ENCODE measurements around the gene SPACDR. TPM values are rescaled to one million over a fixed set of nuclear protein-coding genes. Genes with fewer than 3 reads are reported as not detected.

SPACDR gene
- total and polyA plus RNA-seq, 9 of the 15 experiments (the other 6 are each of a cell fraction or from before 2014, with no cell fraction given), result 0.07 to 0.55 (median 0.14) TPM; not detected in 1

DNA sequence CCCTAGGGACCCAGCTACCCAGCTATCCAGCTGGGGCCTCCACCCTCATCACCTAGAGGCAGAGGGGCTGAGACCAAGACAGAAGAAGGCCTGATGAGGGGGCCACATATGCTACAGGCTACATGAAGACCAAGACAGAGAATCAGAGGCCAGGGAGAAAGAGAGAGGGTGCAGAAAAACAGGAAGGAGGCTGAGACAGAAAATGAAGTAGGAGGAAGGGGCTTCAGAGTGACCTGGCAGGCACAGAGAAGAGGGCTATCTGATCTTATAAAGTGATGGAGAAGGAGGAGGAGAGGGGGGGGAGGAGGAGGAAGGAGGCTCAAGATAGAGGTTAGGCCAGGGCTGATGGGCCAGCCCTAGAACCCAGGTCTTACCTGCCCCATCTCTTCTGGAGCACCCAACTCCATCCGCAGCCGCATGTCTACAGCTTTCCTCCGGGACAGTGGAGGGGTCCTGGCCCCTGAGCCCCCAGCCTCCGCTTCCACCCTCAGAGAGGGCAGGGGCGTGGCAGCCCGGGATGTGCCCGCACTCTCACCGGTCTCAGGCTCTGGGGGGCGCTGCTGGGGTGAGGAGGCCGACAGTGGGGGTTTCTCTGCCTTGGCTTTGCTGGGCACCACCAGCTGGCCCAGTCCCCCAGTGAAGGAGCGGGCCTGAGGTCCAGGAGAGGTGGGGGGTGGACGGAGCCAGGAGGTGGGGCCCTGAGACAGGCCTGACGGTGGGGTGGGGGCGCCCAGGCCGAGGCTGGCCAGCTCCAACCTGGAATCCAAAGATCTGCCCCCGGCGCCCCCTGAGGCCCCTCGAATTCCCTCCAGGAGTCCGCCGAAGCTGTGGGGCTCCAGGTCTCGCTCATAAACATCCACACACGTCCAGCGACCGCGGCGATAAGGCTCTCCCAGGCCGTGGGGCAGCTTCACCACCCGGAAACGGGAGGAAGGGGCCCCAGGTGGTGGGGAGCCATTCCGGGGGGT is 13.1 kb upstream of the SPACDR start (continued):
- TF ChIP-seq, protein P1, sequence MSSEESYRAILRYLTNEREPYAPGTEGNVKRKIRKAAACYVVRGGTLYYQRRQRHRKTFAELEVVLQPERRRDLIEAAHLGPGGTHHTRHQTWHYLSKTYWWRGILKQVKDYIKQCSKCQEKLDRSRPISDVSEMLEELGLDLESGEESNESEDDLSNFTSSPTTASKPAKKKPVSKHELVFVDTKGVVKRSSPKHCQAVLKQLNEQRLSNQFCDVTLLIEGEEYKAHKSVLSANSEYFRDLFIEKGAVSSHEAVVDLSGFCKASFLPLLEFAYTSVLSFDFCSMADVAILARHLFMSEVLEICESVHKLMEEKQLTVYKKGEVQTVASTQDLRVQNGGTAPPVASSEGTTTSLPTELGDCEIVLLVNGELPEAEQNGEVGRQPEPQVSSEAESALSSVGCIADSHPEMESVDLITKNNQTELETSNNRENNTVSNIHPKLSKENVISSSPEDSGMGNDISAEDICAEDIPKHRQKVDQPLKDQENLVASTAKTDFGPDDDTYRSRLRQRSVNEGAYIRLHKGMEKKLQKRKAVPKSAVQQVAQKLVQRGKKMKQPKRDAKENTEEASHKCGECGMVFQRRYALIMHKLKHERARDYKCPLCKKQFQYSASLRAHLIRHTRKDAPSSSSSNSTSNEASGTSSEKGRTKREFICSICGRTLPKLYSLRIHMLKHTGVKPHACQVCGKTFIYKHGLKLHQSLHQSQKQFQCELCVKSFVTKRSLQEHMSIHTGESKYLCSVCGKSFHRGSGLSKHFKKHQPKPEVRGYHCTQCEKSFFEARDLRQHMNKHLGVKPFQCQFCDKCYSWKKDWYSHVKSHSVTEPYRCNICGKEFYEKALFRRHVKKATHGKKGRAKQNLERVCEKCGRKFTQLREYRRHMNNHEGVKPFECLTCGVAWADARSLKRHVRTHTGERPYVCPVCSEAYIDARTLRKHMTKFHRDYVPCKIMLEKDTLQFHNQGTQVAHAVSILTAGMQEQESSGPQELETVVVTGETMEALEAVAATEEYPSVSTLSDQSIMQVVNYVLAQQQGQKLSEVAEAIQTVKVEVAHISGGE (CRISPR knock-in tag; IDR thresholded peaks at IDR 0.05), result no peak
- TF ChIP-seq MTF1 (CRISPR knock-in tag; IDR thresholded peaks at IDR 0.05; ENCODE audit: borderline replicate concordance) (no peak), TAF9B (IDR thresholded peaks at IDR 0.05; ENCODE audit: partially characterized antibody) (no peak), PCBP1 (IDR thresholded peaks at IDR 0.05; ENCODE audit: low read depth, low read length, poor library complexity, severe bottlenecking) (peak; percentile 27), ZBTB7A (IDR thresholded peaks at IDR 0.05; ENCODE audit: borderline replicate concordance, control insufficient read depth, low read depth, low read length) (0 out of 2 replicates have a peak, but pooled peaks have one; percentile 48), RNF2 (IDR thresholded peaks at IDR 0.05) (no peak), HCFC1 (IDR thresholded peaks at IDR 0.05; ENCODE audit: low read depth, low read length) (no peak), BDP1 (IDR thresholded peaks at IDR 0.05; ENCODE audit: insufficient read depth, insufficient read length) (no peak), CREM (IDR thresholded peaks at IDR 0.05; ENCODE audit: low read depth) (no peak), STAG1 (CRISPR knock-in tag; IDR thresholded peaks at IDR 0.05; ENCODE audit: borderline replicate concordance) (0 out of 2 replicates have a peak, but pooled peaks have one; percentile 24)
- TF ChIP-seq, protein P2, sequence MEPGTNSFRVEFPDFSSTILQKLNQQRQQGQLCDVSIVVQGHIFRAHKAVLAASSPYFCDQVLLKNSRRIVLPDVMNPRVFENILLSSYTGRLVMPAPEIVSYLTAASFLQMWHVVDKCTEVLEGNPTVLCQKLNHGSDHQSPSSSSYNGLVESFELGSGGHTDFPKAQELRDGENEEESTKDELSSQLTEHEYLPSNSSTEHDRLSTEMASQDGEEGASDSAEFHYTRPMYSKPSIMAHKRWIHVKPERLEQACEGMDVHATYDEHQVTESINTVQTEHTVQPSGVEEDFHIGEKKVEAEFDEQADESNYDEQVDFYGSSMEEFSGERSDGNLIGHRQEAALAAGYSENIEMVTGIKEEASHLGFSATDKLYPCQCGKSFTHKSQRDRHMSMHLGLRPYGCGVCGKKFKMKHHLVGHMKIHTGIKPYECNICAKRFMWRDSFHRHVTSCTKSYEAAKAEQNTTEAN (CRISPR knock-in tag; IDR thresholded peaks at IDR 0.05), result no peak
- TF ChIP-seq, protein P3, sequence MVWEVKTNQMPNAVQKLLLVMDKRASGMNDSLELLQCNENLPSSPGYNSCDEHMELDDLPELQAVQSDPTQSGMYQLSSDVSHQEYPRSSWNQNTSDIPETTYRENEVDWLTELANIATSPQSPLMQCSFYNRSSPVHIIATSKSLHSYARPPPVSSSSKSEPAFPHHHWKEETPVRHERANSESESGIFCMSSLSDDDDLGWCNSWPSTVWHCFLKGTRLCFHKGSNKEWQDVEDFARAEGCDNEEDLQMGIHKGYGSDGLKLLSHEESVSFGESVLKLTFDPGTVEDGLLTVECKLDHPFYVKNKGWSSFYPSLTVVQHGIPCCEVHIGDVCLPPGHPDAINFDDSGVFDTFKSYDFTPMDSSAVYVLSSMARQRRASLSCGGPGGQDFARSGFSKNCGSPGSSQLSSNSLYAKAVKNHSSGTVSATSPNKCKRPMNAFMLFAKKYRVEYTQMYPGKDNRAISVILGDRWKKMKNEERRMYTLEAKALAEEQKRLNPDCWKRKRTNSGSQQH (CRISPR knock-in tag; IDR thresholded peaks at IDR 0.05), result 0 out of 2 replicates have a peak, but pooled peaks have one; percentile 29
- TF ChIP-seq, protein P4, sequence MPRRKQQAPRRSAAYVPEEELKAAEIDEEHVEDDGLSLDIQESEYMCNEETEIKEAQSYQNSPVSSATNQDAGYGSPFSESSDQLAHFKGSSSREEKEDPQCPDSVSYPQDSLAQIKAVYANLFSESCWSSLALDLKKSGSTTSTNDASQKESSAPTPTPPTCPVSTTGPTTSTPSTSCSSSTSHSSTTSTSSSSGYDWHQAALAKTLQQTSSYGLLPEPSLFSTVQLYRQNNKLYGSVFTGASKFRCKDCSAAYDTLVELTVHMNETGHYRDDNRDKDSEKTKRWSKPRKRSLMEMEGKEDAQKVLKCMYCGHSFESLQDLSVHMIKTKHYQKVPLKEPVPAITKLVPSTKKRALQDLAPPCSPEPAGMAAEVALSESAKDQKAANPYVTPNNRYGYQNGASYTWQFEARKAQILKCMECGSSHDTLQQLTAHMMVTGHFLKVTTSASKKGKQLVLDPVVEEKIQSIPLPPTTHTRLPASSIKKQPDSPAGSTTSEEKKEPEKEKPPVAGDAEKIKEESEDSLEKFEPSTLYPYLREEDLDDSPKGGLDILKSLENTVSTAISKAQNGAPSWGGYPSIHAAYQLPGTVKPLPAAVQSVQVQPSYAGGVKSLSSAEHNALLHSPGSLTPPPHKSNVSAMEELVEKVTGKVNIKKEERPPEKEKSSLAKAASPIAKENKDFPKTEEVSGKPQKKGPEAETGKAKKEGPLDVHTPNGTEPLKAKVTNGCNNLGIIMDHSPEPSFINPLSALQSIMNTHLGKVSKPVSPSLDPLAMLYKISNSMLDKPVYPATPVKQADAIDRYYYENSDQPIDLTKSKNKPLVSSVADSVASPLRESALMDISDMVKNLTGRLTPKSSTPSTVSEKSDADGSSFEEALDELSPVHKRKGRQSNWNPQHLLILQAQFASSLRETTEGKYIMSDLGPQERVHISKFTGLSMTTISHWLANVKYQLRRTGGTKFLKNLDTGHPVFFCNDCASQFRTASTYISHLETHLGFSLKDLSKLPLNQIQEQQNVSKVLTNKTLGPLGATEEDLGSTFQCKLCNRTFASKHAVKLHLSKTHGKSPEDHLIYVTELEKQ (CRISPR knock-in tag; IDR thresholded peaks at IDR 0.05), result no peak

Data from K562 (cell line).